H1 (cell line): ENCODE data around the gene FAAH. TPM values are rescaled to one million over a fixed set of nuclear protein-coding genes. Genes with fewer than 3 reads are reported as not detected.

Source experiments
- CTCF ChIA-PET: fragments of 300-600 bp; sonication (Branson Sonifier 250); formaldehyde crosslinking; loops from one replicate; lab custom pipeline; 2021; ENCODE audit not compliant: partially characterized antibody; lab: Charles Lee
- POLR2A ChIA-PET: fragments of 300-600 bp; sonication (Branson Sonifier 250); formaldehyde crosslinking; loops from one replicate; lab custom pipeline; 2021; ENCODE audit warnings: inconsistent platforms; ENCODE audit not compliant: partially characterized antibody; lab: Charles Lee
- DNase-seq, 2 experiments: peaks; one replicate each; pipeline versions ENCODE4 v3.0.0 to v3.0.0-alpha.2; 2010 to 2022; ENCODE audit warnings: low spot score in 2 of 2, low read depth in 1 of 2, mixed read lengths in 1 of 2
- FAIRE-seq: peaks from 2 replicates; lab custom pipeline; 2011; peaks lifted over from hg19 to GRCh38; lab: Jason Lieb, UNC
- H2AFZ ChIP-seq: 2 replicates; pipeline ENCODE4 v1.8.1; 2012; ENCODE audit warnings: low read length, inconsistent platforms
- H2AK5ac ChIP-seq: 2 replicates; pipeline ENCODE4 v1.6.1; 2013; ENCODE audit warnings: low read depth, low read length
- H2BK120ac ChIP-seq: replicated peaks from 2 replicates; pipeline ENCODE3; 2013; ENCODE audit warnings: low read depth, low read length, inconsistent platforms
- H2BK12ac ChIP-seq: 2 replicates; pipeline ENCODE4 v1.6.1; 2013; ENCODE audit warnings: low read depth, low read length
- H2BK15ac ChIP-seq: 2 replicates; pipeline ENCODE4 v1.6.1; 2013; ENCODE audit warnings: low read length
- H2BK20ac ChIP-seq: 2 replicates; pipeline ENCODE4 v1.6.1; 2013; ENCODE audit warnings: low read length
- H2BK5ac ChIP-seq: 2 replicates; pipeline ENCODE4 v1.6.1; 2013; ENCODE audit warnings: low read depth, low read length
- H3K14ac ChIP-seq: 2 replicates; pipeline ENCODE4 v1.6.1; 2013; ENCODE audit warnings: inconsistent platforms; ENCODE audit not compliant: insufficient read length
- H3K18ac ChIP-seq: 2 replicates; pipeline ENCODE4 v1.6.1; 2013; ENCODE audit warnings: low read length; ENCODE audit errors: extremely low read depth
- H3K23ac ChIP-seq: 2 replicates; pipeline ENCODE4 v1.6.1; 2013; ENCODE audit warnings: inconsistent platforms; ENCODE audit not compliant: insufficient read length
- H3K23me2 ChIP-seq: 2 replicates; pipeline ENCODE4 v1.6.1; 2013; ENCODE audit warnings: low read depth, low read length
- H3K27ac ChIP-seq: 2 replicates; pipeline ENCODE4 v1.6.1; 2011; ENCODE audit warnings: low read depth, low read length, inconsistent platforms
- H3K27me3 ChIP-seq, 4 experiments: replicated peaks in 1 of 4; 1 replicate in 1 of 4; 2 replicates in 3 of 4; pipeline versions ENCODE4 v1.6.1 to v1.8.1; 2011 to 2013; ENCODE audit warnings: low read length in 3 of 4, mild to moderate bottlenecking in 3 of 4, inconsistent platforms in 2 of 4, mixed read lengths in 2 of 4, moderate library complexity in 1 of 4; ENCODE audit not compliant: control insufficient read depth in 3 of 4, insufficient read depth in 3 of 4; ENCODE audit errors: extremely low read depth in 1 of 4
- H3K36me3 ChIP-seq, 4 experiments: 2 replicates each; pipeline versions ENCODE4 v1.6.1 to v1.8.1; 2011 to 2013; ENCODE audit warnings: mild to moderate bottlenecking in 4 of 4, low read length in 3 of 4, moderate library complexity in 2 of 4, control low read depth in 1 of 4, inconsistent platforms in 1 of 4; ENCODE audit not compliant: insufficient read depth in 4 of 4, control insufficient read depth in 2 of 4
- H3K4ac ChIP-seq: replicated peaks from 2 replicates; pipeline ENCODE3; 2013; ENCODE audit warnings: low read length, low read depth, mixed read lengths, inconsistent platforms; ENCODE audit not compliant: insufficient read length
- H3K4me1 ChIP-seq, 4 experiments: replicated peaks in 1 of 4; 1 replicate in 1 of 4; 2 replicates in 3 of 4; pipeline versions ENCODE4 v1.6.1 to v1.8.1; 2011 to 2013; ENCODE audit warnings: low read length in 3 of 4, inconsistent platforms in 2 of 4, mixed read lengths in 1 of 4; ENCODE audit not compliant: insufficient read depth in 4 of 4, control insufficient read depth in 3 of 4
- H3K4me2 ChIP-seq, 2 experiments: 2 replicates each; pipeline versions ENCODE4 v1.6.1 to v1.8.1; 2011 to 2013; ENCODE audit warnings: low read depth in 2 of 2, low read length in 2 of 2, control low read depth in 1 of 2, inconsistent platforms in 1 of 2, mild to moderate bottlenecking in 1 of 2; ENCODE audit not compliant: insufficient read depth in 1 of 2
- H3K4me3 ChIP-seq, 4 experiments: fragments of 200-600, 300-600 bp in 1 of 4; sonication (generic), shearing (Covaris generic), sonication (Bioruptor Twin) in 1 of 4; 2 replicates each; pipeline versions ENCODE4 v1.5.1 to v1.8.1; 2011 to 2016; ENCODE audit warnings: low read length in 4 of 4, low read depth in 3 of 4, control low read depth in 2 of 4, inconsistent platforms in 2 of 4, mild to moderate bottlenecking in 2 of 4, mixed read lengths in 1 of 4, moderate library complexity in 1 of 4; ENCODE audit not compliant: insufficient read depth in 2 of 4; ENCODE audit errors: extremely low read depth in 1 of 4
- H3K56ac ChIP-seq: replicated peaks from 2 replicates; pipeline ENCODE3; 2013; ENCODE audit warnings: low read depth, mild to moderate bottlenecking, mixed read lengths, low read length, inconsistent platforms; ENCODE audit not compliant: insufficient read length
- H3K79me1 ChIP-seq: 2 replicates; pipeline ENCODE4 v1.6.1; 2013; ENCODE audit warnings: low read depth, low read length, control low read depth
- H3K79me2 ChIP-seq, 2 experiments: 2 replicates each; pipeline versions ENCODE4 v1.6.1 to v1.8.1; 2012 to 2013; ENCODE audit warnings: low read length in 2 of 2, mild to moderate bottlenecking in 2 of 2, inconsistent platforms in 1 of 2; ENCODE audit not compliant: insufficient read depth in 2 of 2, control insufficient read depth in 1 of 2
- H3K9ac ChIP-seq, 4 experiments: replicated peaks in 1 of 4; 1 replicate in 1 of 4; 2 replicates in 3 of 4; pipeline versions ENCODE4 v1.6.1 to v1.8.1; 2011 to 2013; ENCODE audit warnings: low read depth in 3 of 4, low read length in 3 of 4, control low read depth in 2 of 4, mild to moderate bottlenecking in 2 of 4, moderate library complexity in 2 of 4, inconsistent platforms in 1 of 4; ENCODE audit errors: extremely low read depth in 1 of 4
- H3K9me3 ChIP-seq, 2 experiments: 2 replicates each; pipeline versions ENCODE4 v1.6.1 to v1.8.1; 2012 to 2013; ENCODE audit warnings: mild to moderate bottlenecking in 2 of 2, moderate library complexity in 2 of 2, control low read depth in 1 of 2, inconsistent platforms in 1 of 2, low read depth in 1 of 2, low read length in 1 of 2, mixed read lengths in 1 of 2; ENCODE audit not compliant: insufficient read depth in 2 of 2
- H4K20me1 ChIP-seq, 2 experiments: replicated peaks in 1 of 2; 2 replicates each; pipeline versions ENCODE3 to v1.8.1; 2011 to 2013; ENCODE audit warnings: inconsistent platforms in 2 of 2, low read length in 2 of 2, mild to moderate bottlenecking in 1 of 2; ENCODE audit not compliant: insufficient read depth in 2 of 2, control insufficient read depth in 1 of 2
- H4K5ac ChIP-seq: 2 replicates; pipeline ENCODE4 v1.6.1; 2013; ENCODE audit warnings: low read length, low read depth, mixed read lengths, inconsistent platforms; ENCODE audit not compliant: insufficient read length
- H4K8ac ChIP-seq: 2 replicates; pipeline ENCODE4 v1.8.0; 2013; ENCODE audit warnings: mild to moderate bottlenecking, moderate library complexity, low read length, inconsistent platforms; ENCODE audit not compliant: insufficient read depth; ENCODE audit errors: extremely low read depth
- H4K91ac ChIP-seq: replicated peaks from 2 replicates; pipeline ENCODE3; 2013; ENCODE audit warnings: low read length, mixed read lengths, inconsistent platforms; ENCODE audit not compliant: insufficient read length
- BACH1 ChIP-seq: IDR thresholded peaks from 2 replicates; pipeline ENCODE4 v1.6.1; 2012; ENCODE audit warnings: low read length, improper control_type of control experiment
- CBX5 ChIP-seq: fragments of 300-800, 300-1000 bp; sonication (generic); IDR thresholded peaks from 2 replicates; pipeline ENCODE4 v1.7.1; 2016; ENCODE audit warnings: antibody characterized with exemption, low read length, low read depth
- CBX8 ChIP-seq: fragments of 300-800, 300-1000 bp; sonication (generic); IDR thresholded peaks from 2 replicates; pipeline ENCODE4 v1.7.1; 2016; ENCODE audit warnings: low read depth, low read length, borderline replicate concordance
- EGR1 ChIP-seq: IDR thresholded peaks from 2 replicates; pipeline ENCODE4 v1.6.1; 2011; ENCODE audit warnings: low read depth, low read length, borderline replicate concordance
- HDAC2 ChIP-seq, 2 experiments: fragments of 300-600 bp in 1 of 2; sonication (generic) in 1 of 2; IDR thresholded peaks; 2 replicates each; pipeline ENCODE4 v1.6.1; 2011 to 2012; ENCODE audit warnings: low read depth in 2 of 2, low read length in 2 of 2, mild to moderate bottlenecking in 2 of 2, moderate library complexity in 2 of 2, borderline replicate concordance in 1 of 2, inconsistent platforms in 1 of 2
- JUN ChIP-seq: IDR thresholded peaks from 2 replicates; pipeline ENCODE4 v1.6.1; 2011; ENCODE audit warnings: low read depth, mild to moderate bottlenecking, improper control_type of control experiment, low read length
- JUND ChIP-seq: IDR thresholded peaks from 2 replicates; pipeline ENCODE4 v1.6.1; 2011; ENCODE audit warnings: mild to moderate bottlenecking, improper control_type of control experiment, low read length
- KDM1A ChIP-seq: fragments of 200-600, 300-600 bp; sonication (generic); IDR thresholded peaks from 2 replicates; pipeline ENCODE4 v1.7.1; 2016; ENCODE audit warnings: mild to moderate bottlenecking, low read length, borderline replicate concordance
- POLR2AphosphoS5 ChIP-seq: IDR thresholded peaks from 2 replicates; pipeline ENCODE4 v1.6.1; 2011; ENCODE audit warnings: low read depth, low read length
- SAP30 ChIP-seq: fragments of 300-600 bp; sonication (generic); IDR thresholded peaks from 2 replicates; pipeline ENCODE4 v1.7.1; 2012; ENCODE audit warnings: low read length, moderate library complexity, mild to moderate bottlenecking, inconsistent platforms; ENCODE audit not compliant: insufficient read depth, insufficient replicate concordance
- TBP ChIP-seq: IDR thresholded peaks from 2 replicates; pipeline ENCODE4 v1.6.1; 2011; ENCODE audit warnings: low read depth, low read length, improper control_type of control experiment
- TCF12 ChIP-seq: IDR thresholded peaks from 2 replicates; pipeline ENCODE4 v1.6.1; 2011; ENCODE audit warnings: low read depth, mild to moderate bottlenecking, low read length
- YY1 ChIP-seq: IDR thresholded peaks from 2 replicates; pipeline ENCODE4 v1.6.1; 2011; ENCODE audit warnings: low read depth, mild to moderate bottlenecking, low read length
- WGBS, 2 experiments: shearing (Covaris generic) in 1 of 2; methylation state at CpG; one replicate each; pipeline versions ENCODE4 v1.1.6 to v1.1.7; 2013 to 2015; ENCODE audit warnings: low lambda C conversion rate in 2 of 2, mixed read lengths in 2 of 2, inconsistent platforms in 1 of 2, low coverage in 1 of 2, missing lambda C conversion rate in 1 of 2; ENCODE audit not compliant: insufficient replicate concordance in 2 of 2, insufficient coverage in 1 of 2, insufficient read length in 1 of 2; ENCODE audit errors: extremely low coverage in 1 of 2, missing lambda C conversion rate in 1 of 2; 5-methylcytosine and 5-hydroxymethylcytosine counted together
- polyA plus RNA-seq, 7 experiments: library from polyadenylated mRNA; depleted of rRNA in 3 of 7; stranded (reverse) in 5 of 7; unstranded in 2 of 7; fragments of >200 nt in 5 of 7; fragments of 200-250 nt in 2 of 7; gene quantifications; 1 replicate in 5 of 7; 2 replicates in 1 of 7; 4 replicates in 1 of 7; pipeline versions ENCODE4 v1.2.1 to v1.2.3, GENCODE V29; 2011 to 2013; ENCODE audit warnings: missing spikeins in 2 of 7, mixed read lengths in 2 of 7
- total RNA-seq: library from RNA; stranded (reverse); fragmentation: NEBNext Ultra II Directional; extraction: Animal tissue kit (Norgen Biotek cat#: 25700); gene quantifications from 2 replicates; pipeline ENCODE4 v1.2.1, GENCODE V29; 2021
- TF ChIP-seq, protein P1 (sequence below): IDR thresholded peaks from 2 replicates; pipeline ENCODE4 v1.6.1; 2011; ENCODE audit warnings: low read depth, mild to moderate bottlenecking, low read length; ENCODE audit not compliant: insufficient read depth

FAAH gene
- total and polyA plus RNA-seq, 2 of the 8 experiments (the other 6 are each of a cell fraction or from before 2014, with no cell fraction given), result 41.2 to 47.3 TPM

DNA sequence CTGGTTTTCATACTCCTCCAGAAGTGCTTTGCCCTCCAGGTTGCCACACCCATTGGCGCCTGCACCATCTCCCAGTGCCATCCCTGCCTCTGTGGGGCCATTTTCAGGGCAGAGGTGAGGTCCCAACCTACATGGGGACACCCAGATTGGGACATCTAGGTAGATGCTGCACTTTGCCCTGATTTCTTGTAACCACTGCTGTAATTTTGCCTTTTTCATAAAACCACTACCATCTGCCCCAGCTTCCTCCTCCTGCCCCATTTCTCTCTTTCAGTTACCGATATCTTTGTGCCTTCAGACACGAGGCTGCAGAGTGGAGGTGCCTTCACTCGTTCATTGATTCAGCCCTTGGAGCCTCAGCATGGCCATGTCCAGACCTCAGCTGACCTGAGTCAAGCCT is 21.4 kb downstream of the FAAH start:
- Histone ChIP-seq H3K79me2 (no peaks in the 10 kb centered on the region), H3K14ac (no peak overlapping the region), H3K9ac (no peak overlapping the region), H3K27ac (no peak overlapping the region), H4K91ac (no peak overlapping the region), H2BK12ac (no peak overlapping the region), H3K23ac (no peak overlapping the region), H2AK5ac (no peak overlapping the region), H3K4me3 (no peak overlapping the region), H2BK5ac (no peak overlapping the region), H3K27me3 (no peaks in the 10 kb centered on the region), H3K79me1 (no peaks in the 10 kb centered on the region), H4K5ac (no peak overlapping the region), H4K8ac (no peak overlapping the region), H3K36me3 (peaks cover 0 to 11% (median 5%) of the 10 kb centered on the region in 4 experiments; a peak in 4 of 8 replicates), H3K9me3 (no peaks in the 10 kb centered on the region), H3K18ac (no peak overlapping the region), H2AFZ (no peak overlapping the region), H4K20me1 (peaks cover 0 to 2% of the 10 kb centered on the region in 2 experiments), H2BK15ac (no peak overlapping the region), H2BK120ac (no peak overlapping the region), H3K56ac (no peak overlapping the region), H3K4me2 (no peak overlapping the region), H2BK20ac (no peak overlapping the region), H3K4me1 (peaks cover 0 to 5% (median 2%) of the 10 kb centered on the region in 4 experiments; a peak in 1 of 7 replicates), H3K23me2 (no peaks in the 10 kb centered on the region), H3K4ac (no peak overlapping the region)
- no peak for DNase-seq
- WGBS, 2 experiments, result 89% methylated on average over 4 of the region's 4 CpGs; no CpG with 5 or more reads in 1 of the 2 experiments
- ChIA-PET CTCF (interaction anchor here (1.6 to 27.2 kb wide), 4 partner anchors 5 to 133 kb away, joined by 5 to 513 read pairs (median 261); no protein-coding TSS in a partner anchor), POLR2A (interaction anchor here (0.6 to 11.1 kb wide), 5 partner anchors 9 to 30 kb away, joined by 3 to 80 read pairs (median 4); partner anchors contain the start of gene FAAH)
- no peak for FAIRE-seq
- no peak for TF ChIP-seq EGR1
- no peak for TF ChIP-seq SAP30
- no peak for TF ChIP-seq CBX8
- TF ChIP-seq POLR2AphosphoS5, result no peak
- TF ChIP-seq KDM1A, result no peak
- no peak for TF ChIP-seq BACH1
- no peak for TF ChIP-seq YY1
- TF ChIP-seq CBX5, result no peak
- TF ChIP-seq TCF12, result no peak
- TF ChIP-seq JUN, result no peak
- TF ChIP-seq JUND, result no peak
- TF ChIP-seq HDAC2 (IDR thresholded peaks at IDR 0.05; ENCODE audit: borderline replicate concordance in 1 of 2, low read depth in 2 of 2, low read length in 2 of 2), result no peak
- TF ChIP-seq, protein P1, sequence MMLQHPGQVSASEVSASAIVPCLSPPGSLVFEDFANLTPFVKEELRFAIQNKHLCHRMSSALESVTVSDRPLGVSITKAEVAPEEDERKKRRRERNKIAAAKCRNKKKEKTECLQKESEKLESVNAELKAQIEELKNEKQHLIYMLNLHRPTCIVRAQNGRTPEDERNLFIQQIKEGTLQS, result no peak
- no peak for TF ChIP-seq TBP
